Neural crest cell (in vitro differentiated cells): ENCODE data around the gene ANXA6. TPM values are rescaled to one million over a fixed set of nuclear protein-coding genes. Genes with fewer than 3 reads are reported as not detected.

Experiments
- DNase-seq: peaks from one replicate; pipeline ENCODE4 v3.0.0; 2021; ENCODE audit warnings: low read depth, mixed read lengths, low spot score
- H3K27ac Mint-ChIP-seq: one replicate; pipeline ENCODE4 v1.8.0; 2021; ENCODE audit warnings: mild to moderate bottlenecking, mixed read lengths; ENCODE audit not compliant: unreplicated experiment
- H3K27me3 Mint-ChIP-seq: 2 replicates; pipeline ENCODE4 v1.8.0; 2021; ENCODE audit warnings: low read depth, mild to moderate bottlenecking, mixed read lengths
- H3K36me3 Mint-ChIP-seq: 2 replicates; pipeline ENCODE4 v1.8.0; 2021; ENCODE audit warnings: low read depth, mild to moderate bottlenecking, mixed read lengths
- H3K4me1 Mint-ChIP-seq: 2 replicates; pipeline ENCODE4 v1.8.0; 2021; ENCODE audit warnings: mixed read lengths
- H3K4me3 Mint-ChIP-seq: one replicate; pipeline ENCODE4 v1.8.0; 2021; ENCODE audit warnings: mild to moderate bottlenecking, mixed read lengths
- H3K9me3 Mint-ChIP-seq: 2 replicates; pipeline ENCODE4 v1.8.0; 2021; ENCODE audit warnings: mixed read lengths
- total RNA-seq: library from RNA; stranded (reverse); gene quantifications from 2 replicates; pipeline ENCODE4 v1.2.1, GENCODE V29; 2021
- TF ChIP-seq, protein P1 (sequence below): fragments of 200-600 bp; sonication (generic); conservative IDR thresholded peaks from 2 replicates; pipeline ENCODE4 v1.5.0; 2021; ENCODE audit warnings: antibody characterized with exemption, mild to moderate bottlenecking

ANXA6 gene
- total RNA-seq, 1 donor from 2014 or later, result 151 TPM

DNA sequence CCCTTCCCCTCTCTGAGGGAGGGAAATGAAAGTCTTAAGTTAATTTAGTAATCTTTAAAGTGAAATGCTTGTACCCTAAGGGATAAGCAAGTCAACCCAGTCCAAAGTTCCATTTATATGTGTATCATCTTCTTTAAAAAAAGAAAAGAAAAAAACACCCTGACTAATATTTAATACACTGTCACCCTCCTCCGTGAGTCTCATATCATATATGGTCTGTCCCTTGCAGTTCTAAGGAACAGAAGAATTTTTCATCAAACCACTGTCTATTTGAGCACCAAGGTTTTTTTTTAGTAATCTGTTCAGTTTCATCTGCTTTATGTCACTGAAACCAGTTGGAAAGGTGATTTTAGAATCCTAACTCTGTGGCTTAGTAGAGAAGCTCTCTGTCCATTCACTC, 92.0 kb downstream of the ANXA6 start:
- Mint-ChIP-seq H3K36me3 (no peaks in the 10 kb centered on the region), H3K9me3 (no peaks in the 10 kb centered on the region), H3K4me1 (peaks cover 25% of the 10 kb centered on the region), H3K27ac (peak overlapping the region; percentile 28), H3K4me3 (no peak overlapping the region), H3K27me3 (no peaks in the 10 kb centered on the region)
- TF ChIP-seq, protein P1, sequence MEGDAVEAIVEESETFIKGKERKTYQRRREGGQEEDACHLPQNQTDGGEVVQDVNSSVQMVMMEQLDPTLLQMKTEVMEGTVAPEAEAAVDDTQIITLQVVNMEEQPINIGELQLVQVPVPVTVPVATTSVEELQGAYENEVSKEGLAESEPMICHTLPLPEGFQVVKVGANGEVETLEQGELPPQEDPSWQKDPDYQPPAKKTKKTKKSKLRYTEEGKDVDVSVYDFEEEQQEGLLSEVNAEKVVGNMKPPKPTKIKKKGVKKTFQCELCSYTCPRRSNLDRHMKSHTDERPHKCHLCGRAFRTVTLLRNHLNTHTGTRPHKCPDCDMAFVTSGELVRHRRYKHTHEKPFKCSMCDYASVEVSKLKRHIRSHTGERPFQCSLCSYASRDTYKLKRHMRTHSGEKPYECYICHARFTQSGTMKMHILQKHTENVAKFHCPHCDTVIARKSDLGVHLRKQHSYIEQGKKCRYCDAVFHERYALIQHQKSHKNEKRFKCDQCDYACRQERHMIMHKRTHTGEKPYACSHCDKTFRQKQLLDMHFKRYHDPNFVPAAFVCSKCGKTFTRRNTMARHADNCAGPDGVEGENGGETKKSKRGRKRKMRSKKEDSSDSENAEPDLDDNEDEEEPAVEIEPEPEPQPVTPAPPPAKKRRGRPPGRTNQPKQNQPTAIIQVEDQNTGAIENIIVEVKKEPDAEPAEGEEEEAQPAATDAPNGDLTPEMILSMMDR, result no peak
- DNase-seq, result no peak

DNA sequence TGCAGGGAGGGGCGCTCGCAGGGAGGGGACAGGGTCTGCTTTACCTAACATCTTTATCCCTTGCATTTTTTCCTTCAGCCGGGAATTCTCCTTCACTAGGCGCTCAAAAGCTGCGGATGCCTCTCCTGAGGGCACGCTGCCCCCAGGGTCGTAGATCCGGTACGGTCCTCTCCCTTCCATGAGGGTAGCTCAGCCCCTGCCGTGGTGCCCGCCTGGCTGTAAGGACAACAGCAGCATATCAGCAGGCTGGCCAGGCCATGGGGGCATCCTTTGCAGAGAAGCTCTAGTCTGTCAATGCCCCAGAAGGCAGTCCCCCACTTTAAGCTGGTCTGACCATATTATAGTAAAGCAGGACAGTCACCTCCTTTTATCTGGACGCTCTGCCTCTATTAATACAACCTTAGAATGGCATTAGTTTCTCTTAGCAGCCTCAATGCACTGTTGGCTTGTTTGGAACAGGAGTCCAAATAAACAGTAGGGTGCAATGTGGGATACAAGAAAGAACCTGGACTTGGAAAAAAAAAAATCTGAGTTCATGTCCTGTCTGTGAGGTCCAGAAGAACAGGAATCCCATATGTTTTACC, 92.6 kb downstream of the ANXA6 start:
- Mint-ChIP-seq H3K27ac (no peak overlapping the region), H3K36me3 (no peaks in the 10 kb centered on the region), H3K9me3 (no peaks in the 10 kb centered on the region), H3K27me3 (no peaks in the 10 kb centered on the region), H3K4me1 (peaks cover 25% of the 10 kb centered on the region), H3K4me3 (no peak overlapping the region)
- TF ChIP-seq, protein P1, result no peak
- DNase-seq, result no peak

DNA sequence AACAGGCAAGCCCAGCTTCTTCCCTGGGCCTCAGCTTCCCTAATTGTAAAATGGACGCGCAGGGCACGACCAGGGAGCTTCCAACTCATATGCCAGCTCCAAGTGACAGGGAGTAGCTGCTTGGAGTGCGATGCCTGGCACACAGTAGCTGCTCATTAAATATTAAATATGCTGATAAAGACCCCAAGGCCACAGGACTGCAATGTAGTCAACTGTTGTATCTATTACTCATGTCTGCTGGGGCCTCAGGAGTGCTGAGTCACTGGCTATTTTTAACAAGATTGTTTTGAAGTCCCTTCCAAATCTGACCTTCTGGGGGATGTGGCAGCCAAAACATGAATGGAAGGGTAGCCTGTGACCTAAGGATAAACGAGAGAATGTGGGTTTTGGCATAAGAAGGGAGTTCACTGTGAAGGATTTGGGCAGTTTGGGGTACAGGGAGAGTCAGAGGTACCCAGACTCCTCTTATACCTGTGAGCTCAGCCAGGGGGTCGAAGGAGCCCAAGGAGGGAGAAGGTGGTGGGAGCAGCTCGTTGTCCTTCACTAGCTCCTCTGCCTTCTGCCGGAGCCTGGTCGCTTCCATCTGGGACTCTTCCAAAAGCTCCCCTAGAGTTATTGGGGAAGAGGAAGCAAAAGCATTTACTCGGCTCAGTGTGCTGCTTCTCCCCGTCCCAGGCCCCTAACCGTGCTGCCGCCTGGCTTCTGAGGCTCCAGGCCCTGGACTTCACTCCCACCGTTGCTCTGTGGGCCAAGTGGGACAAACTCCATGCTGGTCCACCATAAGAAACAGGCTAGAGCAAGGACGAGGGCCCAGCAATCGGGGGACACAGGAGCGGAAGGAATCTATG, 94.2 kb downstream of the ANXA6 start:
- no peaks in the 10 kb centered on the region for H3K9me3 Mint-ChIP-seq
- DNase-seq, result no peak
- peaks cover 25% of the 10 kb centered on the region for H3K4me1 Mint-ChIP-seq
- no peaks in the 10 kb centered on the region for H3K27me3 Mint-ChIP-seq
- no peak overlapping the region for H3K4me3 Mint-ChIP-seq
- H3K36me3 Mint-ChIP-seq, result no peaks in the 10 kb centered on the region
- peak overlapping the region; percentile 96 for H3K27ac Mint-ChIP-seq
- TF ChIP-seq, protein P1, result no peak

DNA sequence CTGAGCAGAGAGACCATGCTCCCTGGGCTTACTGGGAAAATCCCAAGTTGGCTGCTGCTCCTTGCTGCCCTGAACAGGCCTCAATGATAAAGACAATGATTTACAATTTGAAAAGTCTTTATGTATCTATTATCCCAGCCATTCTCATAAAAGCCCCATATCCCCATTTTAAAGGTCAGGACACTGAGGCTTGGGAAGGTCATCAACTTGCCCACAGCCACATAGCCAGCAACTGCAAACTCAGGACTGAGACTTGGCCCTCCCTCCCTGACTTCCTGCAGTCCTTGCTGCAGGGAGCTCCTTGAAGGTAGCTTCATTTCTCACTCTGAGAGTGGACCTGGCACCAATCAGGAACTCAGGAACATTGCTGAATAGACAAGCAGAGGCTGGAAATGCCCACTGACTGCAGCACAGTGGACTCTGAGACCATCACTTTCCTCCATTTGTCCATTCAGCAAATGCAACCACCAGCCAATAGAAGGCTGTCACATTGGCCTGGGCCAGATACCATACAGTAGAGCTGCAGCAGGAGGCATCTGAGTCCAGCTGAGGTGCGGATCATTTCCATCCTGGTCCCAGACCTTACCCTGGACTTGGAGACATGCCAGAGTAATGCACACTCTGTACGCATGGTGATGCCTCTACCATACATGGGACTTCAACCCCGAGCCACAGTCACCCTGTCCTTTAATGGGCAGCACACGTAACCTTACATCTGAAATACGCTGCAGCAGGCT, 95.0 kb downstream of the ANXA6 start:
- H3K9me3 Mint-ChIP-seq, result no peaks in the 10 kb centered on the region
- H3K27ac Mint-ChIP-seq, result no peak overlapping the region
- TF ChIP-seq, protein P1, result no peak
- no peaks in the 10 kb centered on the region for H3K36me3 Mint-ChIP-seq
- no peaks in the 10 kb centered on the region for H3K27me3 Mint-ChIP-seq
- DNase-seq, result no peak
- no peak overlapping the region for H3K4me3 Mint-ChIP-seq
- H3K4me1 Mint-ChIP-seq, result peaks cover 17% of the 10 kb centered on the region

DNA sequence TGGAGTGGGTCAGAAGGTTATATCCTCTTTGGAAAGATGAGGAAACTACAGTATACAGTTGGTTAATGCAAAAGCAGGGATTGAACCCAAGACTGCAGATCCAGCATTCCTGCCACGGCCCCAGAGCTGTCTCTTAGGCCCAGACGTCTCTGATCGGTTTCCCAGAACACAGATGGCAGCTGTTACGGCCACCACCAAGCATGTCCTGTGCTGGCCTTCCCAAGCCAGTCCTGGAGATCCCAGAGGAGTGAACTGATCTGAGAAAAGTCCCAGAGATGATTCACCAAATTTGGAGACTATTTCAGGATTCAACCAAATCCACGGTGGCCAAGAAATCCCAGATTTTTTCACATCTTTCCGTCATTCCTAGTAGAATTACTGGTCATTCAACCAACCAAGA, 96.8 kb downstream of the ANXA6 start:
- Mint-ChIP-seq H3K4me3 (no peak overlapping the region), H3K9me3 (no peaks in the 10 kb centered on the region), H3K4me1 (peaks cover 9% of the 10 kb centered on the region), H3K27me3 (no peaks in the 10 kb centered on the region), H3K27ac (no peak overlapping the region), H3K36me3 (no peaks in the 10 kb centered on the region)
- TF ChIP-seq, protein P1, result no peak
- no peak for DNase-seq
